Stimulated activated naive CD8-positive, alpha-beta T cell treated with anti-CD3 and anti-CD28 coated beads, Interleukin-15, Interleukin-2, amounts not matched to agents 100 U/mL and 50 U/mL, for 24 hours (primary cell): ENCODE results near the gene KCNE3.
A peak's percentile ranks its signal among the peaks of the same experiment; 100 is the strongest.

Experiments
- ATAC-seq: fragments of 150-1000 bp; cut with Tn5 transposase; one replicate; pipeline ENCODE4 v1.10.0; 2021
- DNase-seq: peaks from one replicate; pipeline ENCODE4 v3.0.0; 2021

The KCNE3 gene

GRCh38 chr11:74471668-74472429 lies 4.5 kb upstream of the KCNE3 start:
- DNase-seq = no peak
- ATAC-seq = peak; percentile 65

GRCh38 chr11:74471037-74471436 lies 3.7 kb upstream of the KCNE3 start:
- DNase-seq (no peak), ATAC-seq (no peak)

GRCh38 chr11:74470526-74470925 lies 3.2 kb upstream of the KCNE3 start:
- no peak for ATAC-seq
- DNase-seq = no peak

GRCh38 chr11:74468936-74469335 lies 1.6 kb upstream of the KCNE3 start:
- no peak for ATAC-seq
- no peak for DNase-seq

GRCh38 chr11:74468521-74468920 lies 1.2 kb upstream of the KCNE3 start:
- DNase-seq (no peak), ATAC-seq (no peak)

- DNase-seq = no peak
Observed at GRCh38 chr11:74468058-74468457, 709 bp upstream of the KCNE3 start.

GRCh38 chr11:74465291-74465708 lies 2.0 kb downstream of the KCNE3 start:
- DNase-seq (no peak), ATAC-seq (no peak)

More at GRCh38 chr11:74468058-74468457, 709 bp upstream of the KCNE3 start:
- ATAC-seq = no peak

- no peak for ATAC-seq
- DNase-seq = no peak
Observed at GRCh38 chr11:74464746-74465145, 2.6 kb downstream of the KCNE3 start.

GRCh38 chr11:74463216-74463615 lies 4.1 kb downstream of the KCNE3 start:
- DNase-seq (no peak), ATAC-seq (no peak)

- DNase-seq (no peak), ATAC-seq (no peak)
Observed at GRCh38 chr11:74462631-74463030, 4.7 kb downstream of the KCNE3 start.

- DNase-seq (no peak), ATAC-seq (no peak)
Observed at GRCh38 chr11:74462009-74462408, 5.3 kb downstream of the KCNE3 start.

GRCh38 chr11:74460481-74461154 lies 6.7 kb downstream of the KCNE3 start:
- ATAC-seq = no peak
- no peak for DNase-seq

- ATAC-seq (no peak), DNase-seq (no peak)
Observed at GRCh38 chr11:74460065-74460464, 7.3 kb downstream of the KCNE3 start.

GRCh38 chr11:74459584-74459983 lies 7.8 kb downstream of the KCNE3 start:
- no peak for ATAC-seq
- DNase-seq = no peak

GRCh38 chr11:74457356-74457755 lies 10.0 kb downstream of the KCNE3 start:
- ATAC-seq = no peak
- DNase-seq = no peak

GRCh38 chr11:74453373-74453975 lies 13.9 kb downstream of the KCNE3 start:
- DNase-seq = peak; percentile 71
- peak; percentile 67 for ATAC-seq

GRCh38 chr11:74452366-74452765 lies 15.0 kb downstream of the KCNE3 start:
- DNase-seq = no peak
- ATAC-seq = no peak

GRCh38 chr11:74450318-74450717 lies 17.0 kb downstream of the KCNE3 start:
- DNase-seq (no peak), ATAC-seq (no peak)

- ATAC-seq = peak; percentile 75
Observed at GRCh38 chr11:74449369-74449931, 17.9 kb downstream of the KCNE3 start.

GRCh38 chr11:74447720-74448119 lies 19.6 kb downstream of the KCNE3 start:
- ATAC-seq = no peak

More at GRCh38 chr11:74449369-74449931, 17.9 kb downstream of the KCNE3 start:
- DNase-seq = peak; percentile 12

GRCh38 chr11:74446532-74446938 lies 20.8 kb downstream of the KCNE3 start:
- no peak for DNase-seq

More at GRCh38 chr11:74447720-74448119, 19.6 kb downstream of the KCNE3 start:
- DNase-seq = no peak

GRCh38 chr11:74444173-74444826 lies 23.0 kb downstream of the KCNE3 start:
- DNase-seq = no peak
- ATAC-seq = no peak

More at GRCh38 chr11:74446532-74446938, 20.8 kb downstream of the KCNE3 start:
- ATAC-seq = no peak
